GM23338 (cell line): ENCODE measurements around the gene UNC13A.

Source experiments
- CREB1 ChIP-seq: fragments of 250-450 bp; sonication (Bioruptor Pico); IDR thresholded peaks from 2 replicates; pipeline ENCODE4 v1.5.0; 2020; ENCODE audit warnings: low read depth, mild to moderate bottlenecking, moderate library complexity
- CTCF ChIP-seq, 2 experiments: fragments of 200-600 bp in 1 of 2; sonication (generic) in 1 of 2; conservative IDR thresholded peaks; 2 replicates each; pipeline versions ENCODE4 v1.5.1 to v1.6.1; 2016 to 2017; ENCODE audit warnings: antibody characterized with exemption in 2 of 2, low read depth in 2 of 2, mild to moderate bottlenecking in 2 of 2, moderate library complexity in 1 of 2
- EZH2 ChIP-seq: fragments of 200-600 bp; sonication (generic); IDR thresholded peaks from one replicate; pipeline ENCODE4 v1.8.0; 2017; ENCODE audit warnings: antibody characterized with exemption, mild to moderate bottlenecking, low read depth; ENCODE audit not compliant: unreplicated experiment
- EZH2phosphoT487 ChIP-seq: fragments of 200-600 bp; sonication (generic); IDR thresholded peaks from one replicate; pipeline ENCODE4 v1.8.1; 2018; ENCODE audit warnings: antibody characterized with exemption; ENCODE audit not compliant: unreplicated experiment
- JUNB ChIP-seq: IDR thresholded peaks from one replicate; pipeline ENCODE4 v1.6.1; 2016; ENCODE audit warnings: antibody characterized with exemption; ENCODE audit not compliant: unreplicated experiment
- NANOG ChIP-seq: IDR thresholded peaks from 2 replicates; pipeline ENCODE4 v1.6.1; 2016; ENCODE audit warnings: antibody characterized with exemption, borderline replicate concordance
- POLR2AphosphoS5 ChIP-seq: IDR thresholded peaks from 2 replicates; pipeline ENCODE4 v1.6.1; 2016; ENCODE audit warnings: antibody characterized with exemption, low read depth
- REST ChIP-seq: IDR thresholded peaks from one replicate; pipeline ENCODE4 v1.6.1; 2018; ENCODE audit warnings: antibody characterized with exemption; ENCODE audit not compliant: unreplicated experiment
- ZNF331 ChIP-seq: fragments of 250-450 bp; sonication (Bioruptor Pico); IDR thresholded peaks from 2 replicates; pipeline ENCODE4 v1.5.0; 2020; ENCODE audit warnings: low read depth, mild to moderate bottlenecking, moderate library complexity

GRCh38 chr19:17626456-17627015 is 61.6 kb downstream of the UNC13A start:
- TF ChIP-seq CTCF (conservative IDR thresholded peaks at IDR 0.05; ENCODE audit: low read depth in 2 of 2) (no peak), EZH2 (no peak), CREB1 (CRISPR knock-in tag) (no peak), NANOG (no peak), ZNF331 (CRISPR knock-in tag) (no peak), POLR2AphosphoS5 (no peak), EZH2phosphoT487 (no peak), JUNB (no peak), REST (no peak)
